Activated CD4-positive, alpha-beta T cell treated with anti-CD3 and anti-CD28 coated beads, Interleukin-2, amount 50 U/mL, for 4 hours (primary cell): ENCODE results near the gene PNPLA7.
"Not testable (repeated sequence)": the region's sequence is repeated elsewhere in the genome, so short reads cannot be mapped to it uniquely, and the experiment has no call there.

ENCODE experiments used
- DNase-seq, 2 experiments: peaks; one replicate each; pipeline ENCODE4 v3.0.0-alpha.2; 2020

The PNPLA7 gene

DNA sequence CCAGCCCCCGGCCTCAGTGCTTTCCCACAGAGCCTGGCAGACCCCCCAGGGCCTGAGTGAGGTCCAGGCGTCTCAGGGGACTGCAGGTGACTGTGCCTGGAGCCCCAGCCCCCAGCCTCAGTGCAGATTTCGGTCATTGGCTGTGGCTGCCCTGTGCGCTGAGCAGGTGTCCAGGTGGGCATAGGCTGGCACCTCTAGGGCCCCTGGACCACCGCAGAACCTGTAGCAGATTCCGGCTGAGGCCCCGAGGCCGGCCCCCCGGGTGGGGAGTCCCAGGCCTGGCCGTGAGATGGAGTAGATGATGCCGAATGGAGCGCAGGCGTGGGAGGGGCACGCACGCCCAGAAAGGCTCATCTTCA is 139.3 kb downstream of the PNPLA7 start:
- DNase-seq, result no peak

- DNase-seq, result not testable (repeated sequence)
Measured at GRCh38 chr9:137410236-137410890, 139.8 kb downstream of the PNPLA7 start.
